Measurements from ENCODE around the gene PSD2. TPM values are rescaled to one million over a fixed set of nuclear protein-coding genes. Genes with fewer than 3 reads are reported as not detected.

PSD2 gene
- total RNA-seq, 5 donors from 2014 or later (not counting 1 experiment from before 2014, with no cell fraction given): 0.07 to 0.15 (median 0.09) TPM; not detected in 2

DNA sequence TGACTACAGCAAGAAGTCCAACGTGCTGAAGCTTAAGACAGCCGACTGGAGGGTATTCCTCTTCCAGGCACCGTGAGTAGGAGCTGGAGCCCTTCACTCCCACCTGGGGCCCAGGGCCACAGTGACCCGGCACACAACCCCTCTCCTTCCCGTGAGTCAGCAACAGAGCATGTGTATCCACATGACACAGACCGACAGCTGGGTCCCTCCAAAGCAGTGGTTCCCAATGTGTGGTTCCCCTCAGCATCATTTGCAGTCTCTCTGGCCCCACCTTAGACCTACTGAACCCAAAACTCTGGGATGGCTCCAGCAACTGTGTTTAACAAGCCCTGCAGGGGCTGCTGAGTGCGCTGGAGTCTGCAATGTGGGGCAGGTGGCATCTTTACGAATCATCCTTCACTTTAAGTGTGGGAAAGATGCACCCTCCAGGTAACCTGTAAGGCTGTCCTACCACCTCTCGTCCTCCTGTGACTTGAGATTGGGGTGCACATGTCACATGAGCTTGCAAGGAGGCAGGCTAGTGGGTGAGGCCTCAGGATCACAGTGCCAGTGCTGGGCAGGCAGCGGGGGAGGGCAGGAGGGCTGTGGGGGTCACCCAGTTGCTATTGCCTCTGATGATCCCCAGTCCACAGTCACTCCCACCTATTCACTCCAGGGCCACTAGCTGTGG, 42.2 kb downstream of the PSD2 start:
- Mint-ChIP-seq H3K27ac (no peak overlapping the region), H3K4me3 (no peak overlapping the region), H3K9me3 (no peaks in the 10 kb centered on the region), H3K4me1 (no peaks in the 10 kb centered on the region), H3K36me3 (no peaks in the 10 kb centered on the region), H3K27me3 (peaks cover 28 to 33% of the 10 kb centered on the region in 2 donors)
- ATAC-seq (replicated peaks in 1 of 4) (no peak), DNase-seq (no peak)
- ChIA-PET POLR2A (no interaction called here), CTCF (interaction anchor here in 1 of 2 donors (0.6 kb wide), 1 partner anchor 34 kb away, joined by 3 read pairs; no protein-coding TSS in a partner anchor)
- no peaks in the 10 kb centered on the region for H3K9me3 ChIP-seq
- peaks cover 0 to 44% of the 10 kb centered on the region in 2 experiments for H3K27me3 ChIP-seq (replicated peaks in 1 of 2; ENCODE audit: control insufficient read depth in 2 of 2, extremely low read depth in 1 of 2, insufficient read depth in 2 of 2, low read length in 1 of 2)
- H3K4me3 ChIP-seq (ENCODE audit: control insufficient read depth in 1 of 2, extremely low read depth in 1 of 2, low read length in 1 of 2): no peak overlapping the region
- no peak overlapping the region for H3K27ac ChIP-seq (ENCODE audit: low read length)
- no peaks in the 10 kb centered on the region for H3K4me1 ChIP-seq (ENCODE audit: control insufficient read depth in 1 of 2, extremely low read depth in 1 of 2, insufficient read depth in 2 of 2, low read length in 2 of 2)
- no peaks in the 10 kb centered on the region for H3K36me3 ChIP-seq (ENCODE audit: control insufficient read depth in 2 of 2, extremely low read depth in 1 of 2, insufficient read depth in 1 of 2, low read length in 1 of 2)
- 87% methylated on average over 7 of the region's 10 CpGs for WGBS (ENCODE audit: insufficient coverage)

DNA sequence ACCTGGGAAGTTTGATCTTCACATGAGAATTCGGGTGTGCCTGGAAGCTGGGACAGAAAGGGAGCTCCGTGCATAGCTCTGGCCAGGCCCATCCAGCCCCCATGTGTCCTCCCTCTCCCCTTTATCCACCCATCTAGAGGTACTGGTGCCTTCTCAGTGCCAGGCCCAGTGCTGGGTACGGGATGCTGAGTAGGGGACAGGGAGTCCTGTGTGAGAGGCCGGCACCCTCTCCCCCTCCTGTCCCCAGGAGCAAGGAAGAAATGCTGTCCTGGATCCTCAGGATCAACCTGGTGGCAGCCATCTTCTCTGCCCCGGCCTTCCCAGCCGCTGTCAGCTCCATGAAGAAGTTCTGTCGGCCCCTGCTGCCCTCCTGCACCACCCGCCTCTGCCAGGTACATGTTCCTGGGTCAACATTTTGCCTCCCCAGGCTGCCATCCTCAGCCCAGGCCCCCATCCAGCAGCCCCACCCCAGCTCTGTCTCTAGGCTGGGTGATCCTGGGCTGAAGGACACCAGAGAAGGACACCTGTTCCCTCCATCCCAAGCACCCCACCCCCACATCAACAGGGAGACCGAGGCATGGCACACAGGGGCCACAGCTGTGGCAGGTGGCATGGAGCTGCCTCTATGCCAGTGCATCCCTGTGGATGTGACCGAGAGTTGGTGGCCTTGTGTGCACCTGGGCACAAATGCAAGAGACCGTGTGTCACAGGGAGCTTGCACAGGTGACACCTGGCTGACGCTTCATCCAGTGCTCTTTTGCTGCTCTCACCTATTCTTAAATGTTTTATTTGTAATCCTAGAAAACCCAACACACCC, 43.0 kb downstream of the PSD2 start:
- Histone ChIP-seq H3K4me1 (ENCODE audit: control insufficient read depth in 1 of 2, extremely low read depth in 1 of 2, insufficient read depth in 2 of 2, low read length in 2 of 2) (no peaks in the 10 kb centered on the region), H3K36me3 (ENCODE audit: control insufficient read depth in 2 of 2, extremely low read depth in 1 of 2, insufficient read depth in 1 of 2, low read length in 1 of 2) (no peaks in the 10 kb centered on the region), H3K27me3 (replicated peaks in 1 of 2; ENCODE audit: control insufficient read depth in 2 of 2, extremely low read depth in 1 of 2, insufficient read depth in 2 of 2, low read length in 1 of 2) (peaks cover 0 to 44% of the 10 kb centered on the region in 2 experiments), H3K9me3 (no peaks in the 10 kb centered on the region), H3K4me3 (ENCODE audit: control insufficient read depth in 1 of 2, extremely low read depth in 1 of 2, low read length in 1 of 2) (no peak overlapping the region), H3K27ac (ENCODE audit: low read length) (no peak overlapping the region)
- ChIA-PET POLR2A (no interaction called here), CTCF (interaction anchor here in 1 of 2 donors (0.6 kb wide), 1 partner anchor 308 kb away, joined by 10 read pairs; no protein-coding TSS in a partner anchor)
- ATAC-seq (replicated peaks in 1 of 4) (no peak), DNase-seq (no peak)
- peaks cover 31 to 33% of the 10 kb centered on the region in 2 donors for H3K27me3 Mint-ChIP-seq
- no peak overlapping the region for H3K4me3 Mint-ChIP-seq
- no peak overlapping the region for H3K27ac Mint-ChIP-seq
- no peaks in the 10 kb centered on the region for H3K9me3 Mint-ChIP-seq
- H3K4me1 Mint-ChIP-seq: no peaks in the 10 kb centered on the region
- no peaks in the 10 kb centered on the region for H3K36me3 Mint-ChIP-seq
- WGBS (ENCODE audit: insufficient coverage): 81% methylated on average over 7 of the region's 12 CpGs

DNA sequence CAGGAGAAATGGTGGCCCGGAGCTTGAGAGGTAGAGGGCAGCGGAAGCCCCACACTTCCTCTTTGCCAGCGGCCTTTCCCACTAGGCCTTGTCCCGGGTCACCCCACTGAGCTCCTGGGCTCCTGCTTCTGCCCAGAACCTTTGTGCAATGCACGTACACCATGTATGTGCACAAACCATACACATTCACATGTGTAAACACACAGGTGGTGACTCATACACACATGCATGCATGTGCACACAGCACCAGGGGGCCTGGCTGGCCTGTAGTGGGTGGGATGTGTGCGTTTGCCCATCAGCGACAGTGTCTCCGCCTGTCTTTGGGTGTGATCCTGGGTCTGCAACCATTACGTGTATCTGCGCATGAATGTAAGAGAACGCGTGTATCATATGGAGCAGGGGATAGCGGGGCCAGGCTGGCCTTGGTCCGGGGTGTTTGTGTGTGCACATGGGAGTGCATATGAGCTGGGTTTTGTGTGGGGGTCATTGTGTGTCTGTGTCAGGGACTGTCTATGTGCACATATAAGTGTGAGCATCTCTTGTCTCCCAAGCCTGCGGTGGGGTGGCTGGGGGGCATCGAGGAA, 43.7 kb downstream of the PSD2 start:
- H3K4me3 Mint-ChIP-seq: no peak overlapping the region
- DNase-seq: no peak
- Histone ChIP-seq H3K36me3 (ENCODE audit: control insufficient read depth in 2 of 2, extremely low read depth in 1 of 2, insufficient read depth in 1 of 2, low read length in 1 of 2) (no peaks in the 10 kb centered on the region), H3K4me1 (ENCODE audit: control insufficient read depth in 1 of 2, extremely low read depth in 1 of 2, insufficient read depth in 2 of 2, low read length in 2 of 2) (no peaks in the 10 kb centered on the region), H3K27me3 (replicated peaks in 1 of 2; ENCODE audit: control insufficient read depth in 2 of 2, extremely low read depth in 1 of 2, insufficient read depth in 2 of 2, low read length in 1 of 2) (peaks cover 0 to 41% of the 10 kb centered on the region in 2 experiments), H3K27ac (ENCODE audit: low read length) (no peak overlapping the region), H3K4me3 (ENCODE audit: control insufficient read depth in 1 of 2, extremely low read depth in 1 of 2, low read length in 1 of 2) (no peak overlapping the region), H3K9me3 (no peaks in the 10 kb centered on the region)
- H3K4me1 Mint-ChIP-seq: peaks cover 0 to under 1% (median 0%) of the 10 kb centered on the region in 3 donors
- H3K36me3 Mint-ChIP-seq: no peaks in the 10 kb centered on the region
- no peak for ATAC-seq (replicated peaks in 1 of 4)
- 90% methylated on average over 13 of the region's 16 CpGs for WGBS (ENCODE audit: insufficient coverage)
- peaks cover 32 to 33% of the 10 kb centered on the region in 2 donors for H3K27me3 Mint-ChIP-seq
- H3K27ac Mint-ChIP-seq: no peak overlapping the region
- ChIA-PET POLR2A (no interaction called here), CTCF (interaction anchor here in 1 of 2 donors (0.6 kb wide), 1 partner anchor 307 kb away, joined by 10 read pairs; no protein-coding TSS in a partner anchor)
- no peaks in the 10 kb centered on the region for H3K9me3 Mint-ChIP-seq

DNA sequence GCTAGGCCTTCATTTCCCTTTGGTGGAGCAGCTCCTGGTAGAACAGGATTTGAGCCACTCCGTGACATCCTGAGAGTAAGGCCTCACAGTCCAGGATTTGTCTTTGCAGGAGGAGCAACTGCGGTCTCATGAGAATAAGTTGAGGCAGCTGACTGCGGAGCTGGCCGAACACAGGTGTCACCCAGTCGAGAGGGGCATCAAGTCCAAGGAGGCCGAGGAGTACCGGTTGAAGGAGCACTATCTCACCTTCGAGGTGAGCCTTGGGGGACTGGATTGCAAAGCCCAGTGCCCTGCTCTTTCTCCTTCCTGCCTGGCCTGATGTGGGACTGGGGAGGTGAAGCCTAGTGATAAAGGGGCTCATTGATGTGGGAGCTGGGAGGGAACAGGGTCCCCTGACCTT, 44.3 kb downstream of the PSD2 start:
- ChIA-PET POLR2A (no interaction called here), CTCF (no interaction called here)
- Histone ChIP-seq H3K27me3 (replicated peaks in 1 of 2; ENCODE audit: control insufficient read depth in 2 of 2, extremely low read depth in 1 of 2, insufficient read depth in 2 of 2, low read length in 1 of 2) (peaks cover 0 to 45% of the 10 kb centered on the region in 2 experiments), H3K36me3 (ENCODE audit: control insufficient read depth in 2 of 2, extremely low read depth in 1 of 2, insufficient read depth in 1 of 2, low read length in 1 of 2) (no peaks in the 10 kb centered on the region), H3K4me3 (ENCODE audit: control insufficient read depth in 1 of 2, extremely low read depth in 1 of 2, low read length in 1 of 2) (no peak overlapping the region), H3K9me3 (no peaks in the 10 kb centered on the region), H3K27ac (ENCODE audit: low read length) (no peak overlapping the region), H3K4me1 (ENCODE audit: control insufficient read depth in 1 of 2, extremely low read depth in 1 of 2, insufficient read depth in 2 of 2, low read length in 2 of 2) (peaks cover 0 to 3% of the 10 kb centered on the region in 2 experiments)
- 77% methylated on average over 7 of the region's 8 CpGs for WGBS (ENCODE audit: insufficient coverage)
- DNase-seq (no peak), ATAC-seq (replicated peaks in 1 of 4) (no peak)
- Mint-ChIP-seq H3K4me1 (peaks cover 3 to 5% (median 3%) of the 10 kb centered on the region in 3 donors), H3K27ac (no peak overlapping the region), H3K27me3 (peaks cover 31 to 34% of the 10 kb centered on the region in 2 donors), H3K9me3 (no peaks in the 10 kb centered on the region), H3K36me3 (no peaks in the 10 kb centered on the region), H3K4me3 (no peak overlapping the region)

DNA sequence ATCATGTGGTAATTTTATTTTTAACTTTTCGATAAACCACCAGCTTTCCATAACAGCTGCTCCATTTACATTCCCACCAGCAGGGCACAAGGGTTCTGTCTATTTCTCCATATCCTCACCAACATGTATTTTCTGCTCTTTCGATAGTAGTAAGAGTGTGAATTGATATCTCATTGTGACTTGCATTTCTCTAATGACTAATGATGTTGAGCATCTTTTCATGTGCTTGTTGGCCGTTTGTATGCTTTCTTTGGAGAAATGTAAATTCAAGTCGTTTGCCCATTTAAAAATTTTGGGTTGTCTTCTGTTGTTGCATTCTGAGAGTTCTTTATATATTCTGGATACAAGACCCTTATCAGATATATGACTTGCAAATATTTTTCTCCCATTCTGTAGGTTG, 45.9 kb downstream of the PSD2 start:
- Mint-ChIP-seq H3K4me3 (no peak overlapping the region), H3K27ac (no peak overlapping the region), H3K27me3 (peaks cover 15 to 29% of the 10 kb centered on the region in 2 donors), H3K4me1 (peaks cover 3 to 5% (median 3%) of the 10 kb centered on the region in 3 donors), H3K36me3 (no peaks in the 10 kb centered on the region), H3K9me3 (no peaks in the 10 kb centered on the region)
- WGBS (ENCODE audit: insufficient coverage): 20% methylated on average over 1 of the region's 4 CpGs
- POLR2A ChIA-PET: no interaction called here
- ATAC-seq (replicated peaks in 1 of 4) (no peak), DNase-seq (no peak)
- CTCF ChIA-PET: no interaction called here
- no peaks in the 10 kb centered on the region for H3K9me3 ChIP-seq
- H3K27ac ChIP-seq (ENCODE audit: low read length): no peak overlapping the region
- peaks cover 0 to 3% of the 10 kb centered on the region in 2 experiments for H3K4me1 ChIP-seq (ENCODE audit: control insufficient read depth in 1 of 2, extremely low read depth in 1 of 2, insufficient read depth in 2 of 2, low read length in 2 of 2)
- no peak overlapping the region for H3K4me3 ChIP-seq (ENCODE audit: control insufficient read depth in 1 of 2, extremely low read depth in 1 of 2, low read length in 1 of 2)
- H3K36me3 ChIP-seq (ENCODE audit: control insufficient read depth in 2 of 2, extremely low read depth in 1 of 2, insufficient read depth in 1 of 2, low read length in 1 of 2): no peaks in the 10 kb centered on the region
- H3K27me3 ChIP-seq (replicated peaks in 1 of 2; ENCODE audit: control insufficient read depth in 2 of 2, extremely low read depth in 1 of 2, insufficient read depth in 2 of 2, low read length in 1 of 2): peaks cover 0 to 52% of the 10 kb centered on the region in 2 experiments

DNA sequence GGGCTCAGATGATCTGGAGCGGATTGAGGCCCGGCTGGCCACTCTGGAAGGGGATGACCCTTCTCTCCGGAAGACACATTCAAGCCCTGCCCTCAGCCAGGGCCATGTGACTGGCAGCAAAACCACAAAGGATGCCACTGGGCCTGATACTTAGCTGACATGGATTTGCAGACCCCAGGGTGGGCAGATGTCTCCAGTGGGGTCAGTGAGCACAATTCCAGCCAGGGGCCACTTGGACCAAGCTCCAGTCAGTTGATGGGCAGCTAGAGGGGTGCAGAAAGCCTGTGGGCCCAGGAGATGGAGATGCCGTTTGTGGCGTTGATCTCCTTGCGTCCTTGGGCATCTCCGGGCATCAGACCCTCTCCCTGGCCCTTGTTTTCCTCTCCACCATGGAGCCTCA, 46.7 kb downstream of the PSD2 start:
- Mint-ChIP-seq H3K27me3 (peaks cover 14 to 26% of the 10 kb centered on the region in 2 donors), H3K4me3 (no peak overlapping the region), H3K4me1 (peaks cover 3 to 7% (median 5%) of the 10 kb centered on the region in 3 donors), H3K36me3 (no peaks in the 10 kb centered on the region), H3K9me3 (no peaks in the 10 kb centered on the region), H3K27ac (no peak overlapping the region)
- CTCF ChIA-PET: no interaction called here
- Histone ChIP-seq H3K36me3 (ENCODE audit: control insufficient read depth in 2 of 2, extremely low read depth in 1 of 2, insufficient read depth in 1 of 2, low read length in 1 of 2) (no peaks in the 10 kb centered on the region), H3K27me3 (replicated peaks in 1 of 2; ENCODE audit: control insufficient read depth in 2 of 2, extremely low read depth in 1 of 2, insufficient read depth in 2 of 2, low read length in 1 of 2) (peaks cover 0 to 51% of the 10 kb centered on the region in 2 experiments), H3K27ac (ENCODE audit: low read length) (no peak overlapping the region), H3K9me3 (no peaks in the 10 kb centered on the region), H3K4me3 (ENCODE audit: control insufficient read depth in 1 of 2, extremely low read depth in 1 of 2, low read length in 1 of 2) (no peak overlapping the region), H3K4me1 (ENCODE audit: control insufficient read depth in 1 of 2, extremely low read depth in 1 of 2, insufficient read depth in 2 of 2, low read length in 2 of 2) (peaks cover 0 to 9% of the 10 kb centered on the region in 2 experiments)
- POLR2A ChIA-PET: no interaction called here
- DNase-seq: no peak
- ATAC-seq (replicated peaks in 1 of 4): no peak
- 82% methylated on average over 6 of the region's 7 CpGs for WGBS (ENCODE audit: insufficient coverage)
